Activated T-helper 1 cell treated with anti-CD3 and anti-CD28 coated beads, Interleukin-2, amount 50 U/mL, for 16 hours (primary cell): ENCODE measurements around the gene SIVA1.

Experiments used
- DNase-seq, 2 donors: peaks; one replicate each; pipeline ENCODE4 v3.0.0-alpha.2; 2020; ENCODE audit warnings: low read depth in 1 of 2, low spot score in 1 of 2

Gene SIVA1

GRCh38 chr14:104770851-104771272 is 17.9 kb downstream of the SIVA1 start:
- no peak for DNase-seq

- no peak for DNase-seq
These were observed 18.4 kb downstream of the SIVA1 start for GRCh38 chr14:104771374-104771773.

- no peak for DNase-seq
These were observed 19.2 kb downstream of the SIVA1 start for GRCh38 chr14:104771918-104772706.

- DNase-seq: no peak
These were observed 20.0 kb downstream of the SIVA1 start for GRCh38 chr14:104772707-104773504.

GRCh38 chr14:104773505-104774452 is 20.8 kb downstream of the SIVA1 start:
- DNase-seq: no peak

- DNase-seq: no peak
These were observed 21.6 kb downstream of the SIVA1 start for GRCh38 chr14:104774453-104775072.

GRCh38 chr14:104775073-104775489 is 22.1 kb downstream of the SIVA1 start:
- DNase-seq: no peak

GRCh38 chr14:104776481-104776880 is 23.5 kb downstream of the SIVA1 start:
- DNase-seq: no peak

- no peak for DNase-seq
These were observed 24.2 kb downstream of the SIVA1 start for GRCh38 chr14:104776961-104777807.

GRCh38 chr14:104777808-104778249 is 24.9 kb downstream of the SIVA1 start:
- DNase-seq: no peak

GRCh38 chr14:104778694-104779331 is 25.9 kb downstream of the SIVA1 start:
- DNase-seq: no peak

GRCh38 chr14:104779776-104780512 is 27.0 kb downstream of the SIVA1 start:
- DNase-seq: no peak

GRCh38 chr14:104780513-104781030 is 27.6 kb downstream of the SIVA1 start:
- DNase-seq: no peak

- DNase-seq: no peak
These were observed 28.5 kb downstream of the SIVA1 start for GRCh38 chr14:104781271-104782077.

- DNase-seq: no peak
These were observed 29.3 kb downstream of the SIVA1 start for GRCh38 chr14:104782086-104782807.

- no peak for DNase-seq
These were observed 29.8 kb downstream of the SIVA1 start for GRCh38 chr14:104782808-104783139.
